DLD1 (cell line): Measurements from ENCODE around the gene GAB2.

Experiments
- in situ Hi-C: cut with HindIII; loops from 2 replicates; pipeline ENCODE4 v1.10.0; 2017; ENCODE audit warnings: low sequenced_read_pairs

GAB2 gene

DNA sequence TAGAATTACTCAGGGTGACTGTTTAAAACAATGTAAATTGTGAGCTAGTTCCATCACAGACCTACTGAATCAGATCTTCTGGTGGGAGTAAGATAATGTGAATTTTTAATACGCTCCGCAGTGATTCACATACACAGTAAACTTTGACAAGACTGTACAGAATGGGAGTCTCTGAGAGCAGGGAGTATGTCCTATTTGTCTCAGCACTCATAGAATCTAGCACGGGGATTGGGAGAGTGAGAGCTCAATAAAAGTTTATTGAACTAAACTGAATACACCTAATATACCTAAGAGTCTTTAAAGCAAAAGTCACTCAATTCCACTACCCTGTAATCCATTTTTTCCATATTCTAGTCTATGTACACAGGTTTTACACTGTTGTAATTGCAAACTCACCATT lies 11.2 kb upstream of the GAB2 start:
- in situ Hi-C loops, result no loop called here

DNA sequence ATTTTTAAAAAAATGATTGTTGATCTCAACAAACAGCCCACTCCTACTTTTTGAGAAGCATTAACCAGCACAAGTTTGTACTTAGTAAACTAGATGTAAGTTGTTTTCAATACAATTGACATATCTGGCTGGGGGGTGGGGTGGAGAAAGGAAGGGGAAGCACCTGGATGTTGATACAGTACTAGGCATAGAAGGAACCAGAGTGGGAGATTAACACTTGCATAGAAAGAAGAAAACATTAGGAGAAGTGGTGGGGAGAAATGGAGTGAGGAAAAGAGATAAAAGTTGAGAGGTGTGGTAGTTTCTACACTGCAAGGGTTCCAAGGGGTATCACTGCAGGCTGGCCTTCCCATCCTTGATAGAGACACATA lies 10.6 kb upstream of the GAB2 start:
- in situ Hi-C loops, result no loop called here

DNA sequence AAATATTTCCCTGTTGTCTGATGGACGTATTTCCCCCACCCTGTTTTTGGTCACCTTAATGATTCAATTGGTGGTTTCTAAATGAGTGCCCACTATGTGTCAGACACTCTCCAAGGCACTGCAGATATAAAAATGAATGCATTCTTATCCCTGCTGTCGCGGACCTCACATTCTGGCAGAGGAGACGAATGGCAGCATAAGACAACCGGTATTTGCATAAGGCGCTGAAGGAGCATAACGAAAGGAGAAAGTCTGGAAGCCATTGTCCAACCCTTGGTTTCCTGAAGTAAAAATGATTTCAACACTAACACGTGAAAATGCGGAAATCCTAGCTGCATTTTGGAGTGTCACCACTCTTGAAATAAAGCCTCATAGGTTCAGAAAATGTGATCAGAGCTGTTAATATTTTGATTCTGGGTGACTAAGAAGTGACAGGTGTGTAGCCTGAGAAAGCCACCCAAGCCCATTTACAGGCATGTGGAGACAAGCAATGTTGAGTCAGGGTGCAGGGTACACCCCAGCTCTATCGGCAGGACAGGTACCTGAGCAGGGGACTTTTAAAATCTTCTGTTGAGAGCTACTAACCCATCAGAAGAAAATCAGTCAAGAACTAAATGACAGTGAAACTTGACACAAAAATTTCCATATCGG lies 10.1 kb upstream of the GAB2 start:
- in situ Hi-C loops, result no loop called here

DNA sequence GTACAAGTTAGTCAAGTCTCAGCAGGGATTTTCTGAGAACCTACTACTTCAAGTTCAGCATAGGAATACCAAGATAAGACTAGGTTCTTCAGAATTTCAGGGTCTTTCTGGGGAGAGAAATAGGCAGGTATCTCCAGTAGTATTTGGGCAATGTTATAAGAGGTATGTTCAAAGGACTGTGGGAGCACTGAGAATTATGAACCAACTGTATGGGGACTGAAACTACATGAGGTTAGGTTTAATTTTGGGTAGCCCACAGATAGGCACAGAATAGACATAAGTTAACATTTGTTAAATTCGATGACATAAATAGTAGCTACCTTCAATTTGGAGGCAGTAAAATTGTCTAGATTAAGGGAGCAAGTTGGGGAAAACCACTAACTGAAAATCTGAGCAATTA lies 9.2 kb upstream of the GAB2 start:
- in situ Hi-C loops, result no loop called here

DNA sequence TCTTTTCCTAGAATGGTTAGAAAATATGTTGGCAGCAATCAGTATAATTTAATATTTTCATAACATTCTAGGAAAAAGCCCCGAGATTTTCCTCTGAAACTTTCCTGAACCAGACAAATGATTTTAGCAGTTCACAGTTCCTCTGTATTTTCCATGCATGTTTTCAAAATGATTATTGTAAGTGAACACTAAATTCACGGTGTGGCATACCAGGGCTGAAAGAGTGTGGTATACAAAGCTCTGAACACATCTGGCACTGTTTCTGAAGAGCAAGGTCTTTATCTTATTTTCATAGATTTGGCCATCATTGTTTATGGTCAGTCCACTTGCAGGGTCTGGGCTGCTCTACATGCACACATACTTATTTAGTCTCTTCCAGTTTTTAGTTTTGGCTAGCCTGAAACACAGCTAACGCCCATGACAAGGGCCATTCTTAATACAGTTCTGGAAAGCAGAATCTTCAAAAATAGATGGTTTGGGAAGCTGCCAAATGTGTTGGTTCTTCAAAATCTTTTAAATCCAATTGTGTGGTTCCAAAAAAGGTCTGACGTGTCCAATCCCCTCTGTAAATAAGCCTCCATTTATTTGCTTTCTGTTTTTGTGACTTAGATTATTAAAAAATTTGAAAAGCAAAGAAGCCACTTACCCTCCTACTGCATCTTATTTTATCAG lies 7.9 kb upstream of the GAB2 start:
- in situ Hi-C loops, result no loop called here

DNA sequence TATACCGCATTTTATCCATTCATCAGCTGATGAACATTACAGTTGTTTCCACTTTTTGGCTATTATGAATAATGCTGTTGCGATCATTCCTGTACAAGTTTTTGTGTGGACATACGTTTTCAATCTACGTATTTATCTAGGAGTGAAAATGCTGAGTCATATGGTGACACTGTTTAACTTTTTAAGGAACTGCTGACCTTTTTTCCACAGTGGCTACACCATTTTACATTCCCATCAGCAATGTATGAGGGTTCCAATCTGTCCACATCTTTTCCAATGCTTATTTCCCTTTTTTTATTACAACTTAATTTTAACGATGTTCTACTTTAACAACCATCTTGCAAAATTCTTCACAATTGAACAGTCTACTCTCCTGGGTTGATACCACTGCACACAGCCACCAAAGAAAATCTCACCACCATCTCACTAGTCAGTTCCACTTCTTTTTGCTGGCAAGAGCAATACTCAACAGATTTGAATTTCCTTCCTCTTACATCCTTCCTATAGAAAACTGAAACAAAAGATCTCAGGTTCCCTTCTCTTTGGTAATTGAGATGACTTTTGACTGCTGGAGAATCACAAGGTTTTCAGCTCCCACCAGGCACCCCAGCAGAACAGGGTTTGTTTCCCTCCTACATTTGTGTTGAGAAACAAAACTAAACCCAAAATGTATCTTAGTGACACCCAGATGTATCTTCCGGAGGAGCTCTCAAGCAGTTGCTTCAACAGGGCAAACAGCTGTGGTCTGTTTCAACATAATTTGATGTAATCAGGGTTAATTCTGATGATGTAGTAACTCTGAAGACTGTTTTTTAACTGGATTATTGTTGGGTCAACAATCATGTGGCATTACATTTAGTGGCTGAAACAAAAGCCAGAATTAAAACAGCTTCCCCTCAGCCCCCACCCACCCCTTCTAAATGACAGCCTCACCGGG lies 7.0 kb upstream of the GAB2 start:
- in situ Hi-C loops, result no loop called here

DNA sequence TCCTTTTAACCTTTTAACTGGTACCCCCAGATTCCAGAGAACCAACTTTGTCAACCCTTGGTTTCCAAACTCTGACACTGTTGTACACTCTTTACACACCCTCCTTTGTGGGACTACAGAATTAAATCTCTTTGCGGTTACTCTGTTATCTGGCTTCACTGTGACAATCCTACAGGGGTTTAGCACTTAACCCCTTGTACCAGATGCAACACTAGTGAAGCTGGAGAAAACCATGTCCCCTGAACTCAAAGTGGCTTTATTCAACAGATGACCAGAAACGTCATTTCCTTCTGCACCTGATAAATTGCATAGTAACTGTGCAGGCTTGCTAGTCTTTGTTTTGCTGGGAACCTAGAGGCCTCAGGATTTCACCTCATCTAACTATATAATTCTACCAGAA lies 5.6 kb upstream of the GAB2 start:
- in situ Hi-C loops, result no loop called here

DNA sequence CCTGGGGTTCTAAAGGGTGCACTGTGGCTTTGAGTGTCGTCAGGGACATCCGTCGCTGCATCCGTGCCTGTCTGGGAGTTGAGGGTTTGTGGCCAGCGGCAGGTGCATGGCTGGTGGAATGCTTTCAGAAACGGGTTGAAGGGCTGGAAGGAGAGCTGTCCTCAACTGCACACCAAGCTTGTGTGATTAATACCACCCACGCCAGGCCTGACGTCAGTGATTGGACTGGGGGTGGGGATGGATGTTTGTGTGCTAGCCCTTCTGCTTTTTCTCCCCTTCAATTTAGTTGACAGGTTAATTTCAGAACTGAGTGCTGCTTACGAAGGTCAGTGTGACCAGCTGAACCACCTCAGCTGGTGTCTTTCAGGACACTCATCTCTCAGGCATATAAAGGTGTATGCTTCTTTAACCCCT lies 3.2 kb upstream of the GAB2 start:
- in situ Hi-C loops, result no loop called here

DNA sequence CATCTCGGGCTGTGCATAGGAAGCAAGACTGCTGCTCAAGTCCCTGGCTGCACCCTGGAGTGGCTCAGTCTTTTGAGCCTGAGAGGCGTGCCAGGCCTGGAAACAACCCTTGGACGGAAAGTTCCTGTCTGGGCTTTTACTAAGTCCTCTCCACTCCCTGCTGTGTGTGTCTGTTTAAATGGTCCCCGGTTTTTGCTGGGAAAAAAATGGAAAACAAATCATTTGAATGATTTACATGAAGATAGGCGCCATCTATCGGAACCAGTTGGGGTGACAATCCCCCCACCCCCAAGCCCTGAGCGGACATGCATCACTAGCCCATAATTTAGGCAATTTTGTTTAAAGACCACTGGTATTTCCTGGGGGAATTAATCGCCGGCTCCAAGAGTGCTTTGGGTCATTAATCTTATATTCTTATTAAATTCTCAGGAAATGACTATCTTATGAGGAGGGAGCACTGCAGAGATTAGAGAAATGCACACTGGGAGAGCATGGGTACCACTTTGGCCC lies 2.7 kb upstream of the GAB2 start:
- in situ Hi-C loops, result no loop called here

DNA sequence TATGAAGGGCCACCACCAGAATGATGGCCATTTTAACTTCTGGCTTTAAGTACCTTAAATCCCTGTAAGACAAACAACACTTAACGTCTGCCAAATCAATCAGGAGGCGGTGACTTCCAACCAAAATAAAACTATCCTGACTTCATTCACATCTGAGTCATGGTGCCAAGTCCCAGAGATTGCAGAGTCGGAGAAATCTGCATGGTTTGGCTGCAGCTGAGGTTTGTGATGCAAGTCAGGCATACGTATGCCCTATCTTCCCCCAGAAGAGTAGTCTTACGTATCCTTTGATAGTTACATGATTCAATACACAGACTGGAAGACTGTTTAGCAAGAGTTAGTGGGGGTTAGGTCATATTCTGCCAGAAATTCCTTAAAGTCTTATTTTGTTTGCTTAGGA lies 1.7 kb upstream of the GAB2 start:
- in situ Hi-C loops, result no loop called here

DNA sequence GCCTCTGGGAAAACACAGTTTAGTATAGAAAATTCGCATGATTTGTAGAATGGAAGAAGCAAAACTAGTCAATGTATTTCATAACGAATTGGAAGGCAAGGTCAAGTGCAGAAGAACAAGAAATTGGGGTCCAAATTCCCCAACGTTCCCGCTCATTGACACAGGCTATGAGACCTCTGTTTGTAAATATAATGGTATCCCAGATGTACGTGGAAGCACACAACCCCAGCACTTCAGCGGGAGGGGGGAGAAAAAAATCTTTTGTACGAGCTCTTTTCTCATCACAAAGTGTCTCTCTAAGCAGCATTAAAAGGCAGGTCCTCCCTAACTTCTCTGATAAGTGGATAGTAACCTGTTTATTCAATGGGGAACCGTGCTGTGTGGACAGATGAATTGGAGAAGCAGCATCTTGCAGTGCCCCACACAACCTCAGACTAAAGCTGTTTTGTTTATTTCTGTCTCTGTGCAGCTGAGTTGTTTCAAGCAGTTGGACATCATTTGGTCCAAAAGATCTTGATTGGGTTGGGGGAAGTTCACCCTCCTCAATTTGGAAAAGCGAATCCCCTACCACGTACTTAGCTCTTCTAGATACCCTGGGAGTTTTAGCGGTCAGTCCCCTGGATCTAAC lies 1.1 kb upstream of the GAB2 start:
- in situ Hi-C loops, result no loop called here

DNA sequence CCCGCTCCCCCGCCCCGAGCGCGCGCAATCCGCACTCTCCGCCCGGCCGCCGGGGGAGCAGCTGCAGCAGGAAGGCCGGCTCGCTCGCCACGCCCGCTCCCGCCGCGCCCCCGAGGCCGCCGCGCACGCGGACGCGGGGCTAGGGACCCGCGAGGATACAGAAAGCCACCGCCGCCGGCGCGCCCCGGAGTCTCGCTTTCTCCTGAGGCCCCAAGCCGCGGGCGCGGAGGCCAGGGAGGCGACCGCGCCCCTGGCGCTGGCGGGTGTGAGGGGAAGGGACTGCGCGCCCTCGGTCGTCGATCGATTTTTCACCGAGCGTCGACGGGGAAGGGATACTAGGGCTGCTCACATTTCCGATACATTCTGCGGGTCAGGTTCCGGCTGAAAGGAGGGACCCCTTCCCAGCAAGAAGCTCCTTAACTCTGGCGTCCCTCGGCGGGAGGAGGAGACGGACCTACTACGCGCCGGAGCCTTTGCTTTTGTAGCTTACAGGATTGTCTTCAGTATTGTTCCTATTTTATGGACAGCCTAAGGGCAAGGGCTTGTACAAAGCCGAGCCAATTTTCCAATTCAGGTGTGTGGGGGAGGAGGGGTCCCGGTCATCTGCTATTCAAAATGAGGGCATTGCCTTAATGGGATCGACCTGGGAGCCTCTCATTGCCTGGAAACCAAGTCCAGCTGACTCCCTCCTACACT lies 416 bp upstream of the GAB2 start:
- in situ Hi-C loops, result no loop called here

DNA sequence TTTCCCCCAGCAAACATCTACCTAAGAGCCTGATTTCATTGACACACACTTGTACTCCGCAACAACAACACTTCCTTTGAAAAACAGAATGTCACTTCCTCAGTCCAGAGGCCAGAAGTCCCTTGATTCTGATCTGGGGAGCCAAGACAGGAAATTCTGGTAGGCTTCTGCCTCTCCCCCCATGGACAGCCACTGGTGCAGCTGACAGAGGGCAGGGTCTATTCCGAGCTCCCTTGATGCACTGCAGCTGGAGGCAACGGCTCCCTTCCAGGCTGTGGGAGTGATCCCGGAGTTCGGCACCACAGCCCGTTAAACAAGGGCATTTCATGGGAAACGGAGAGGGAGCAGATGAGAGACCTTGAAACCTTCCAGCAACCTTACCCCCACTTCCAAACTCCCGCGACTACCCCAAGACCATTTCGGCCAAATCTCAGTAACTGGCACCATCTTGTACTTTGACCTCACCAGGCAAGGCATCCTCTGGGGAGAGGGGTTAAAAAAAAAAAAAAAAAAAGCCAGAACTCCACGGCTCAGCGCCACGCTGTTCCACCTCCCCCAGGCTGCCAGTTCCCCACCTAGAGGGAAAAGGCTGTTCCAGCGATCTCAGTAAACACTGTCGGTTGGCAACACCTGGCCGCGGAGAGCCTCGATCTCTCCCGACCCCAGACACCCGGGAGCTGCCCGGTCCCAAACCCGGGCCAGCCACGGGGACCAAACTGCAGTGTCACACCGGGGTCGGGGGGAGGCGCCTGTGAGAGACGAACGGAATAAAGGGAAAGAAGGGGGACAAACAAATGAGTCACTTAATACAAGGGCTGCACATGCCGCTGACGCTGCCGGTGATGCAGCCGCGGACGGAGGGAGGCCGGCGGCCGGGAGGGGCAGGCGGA lies 1.1 kb downstream of the GAB2 start:
- in situ Hi-C loops, result no loop called here

DNA sequence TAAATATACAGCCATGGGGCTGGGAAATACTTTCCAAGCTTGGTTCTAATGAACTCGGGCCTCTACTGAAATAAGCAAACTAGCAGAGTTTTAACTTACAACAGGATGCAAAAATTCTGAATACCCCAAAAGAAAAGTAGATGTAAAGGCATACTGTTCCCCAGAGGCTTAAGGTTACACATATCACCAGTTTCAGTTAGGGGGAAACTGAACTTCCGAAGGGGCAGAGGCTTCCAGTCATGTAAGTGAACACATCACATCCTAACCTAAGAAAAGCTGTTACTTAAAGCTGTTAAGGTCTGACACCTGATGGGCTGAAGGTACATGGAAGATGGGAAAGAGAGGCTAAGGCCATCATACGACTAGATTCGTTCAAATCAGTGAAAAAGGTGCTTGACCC lies 2.3 kb downstream of the GAB2 start:
- in situ Hi-C loops, result no loop called here

DNA sequence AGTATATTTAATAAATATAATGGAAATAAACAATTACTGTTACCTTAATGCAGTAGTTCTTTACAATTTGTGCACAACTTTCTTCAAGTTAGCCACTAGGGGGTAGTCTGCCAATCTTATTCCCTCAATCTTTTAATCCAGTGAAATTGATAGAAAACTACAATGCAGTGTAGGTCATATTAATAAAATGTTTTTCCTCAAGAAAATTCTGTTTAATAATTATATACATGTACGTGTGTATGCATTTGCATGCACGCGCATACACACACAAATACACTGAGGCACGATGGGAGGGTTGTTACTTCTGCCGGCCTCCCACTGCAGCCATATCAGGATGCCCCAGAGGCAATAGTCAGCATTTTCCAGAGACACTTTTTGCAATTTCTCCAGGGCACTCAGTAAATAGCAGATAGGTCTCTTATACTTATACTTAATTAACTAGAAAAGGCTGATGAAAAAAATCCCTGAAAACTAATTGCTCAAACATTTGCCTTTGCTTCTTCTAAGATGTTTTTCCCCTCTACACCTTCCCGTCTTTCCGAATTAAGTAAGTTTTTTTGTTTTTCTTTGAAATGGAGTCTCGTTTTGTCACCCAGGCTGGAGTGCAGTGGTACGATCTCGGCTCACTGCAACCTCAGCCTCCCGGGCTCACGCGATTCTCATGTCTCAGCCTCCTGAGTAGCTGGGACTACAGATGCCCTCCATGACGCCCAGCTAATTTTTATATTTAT lies 3.1 kb downstream of the GAB2 start:
- in situ Hi-C loops, result no loop called here

DNA sequence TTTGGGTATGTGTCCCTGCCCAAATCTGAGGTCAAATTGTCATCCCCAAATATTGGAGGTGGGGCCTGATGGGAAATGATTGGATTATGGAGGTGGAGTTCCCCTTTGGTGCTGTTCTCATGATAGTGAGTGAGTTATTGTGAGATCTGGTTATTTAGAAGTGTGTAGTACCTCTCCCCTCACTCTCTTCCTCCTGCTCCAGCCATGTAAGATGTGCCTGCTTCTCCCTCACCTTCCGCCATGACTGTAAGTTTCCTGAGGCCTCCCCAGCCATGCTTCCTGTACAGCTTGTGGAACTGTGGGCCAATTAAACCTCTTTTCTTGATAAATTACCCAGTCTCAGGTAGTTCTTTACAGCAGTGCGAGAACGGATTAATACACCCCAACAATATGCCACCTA lies 9.0 kb downstream of the GAB2 start:
- in situ Hi-C loops, result no loop called here

DNA sequence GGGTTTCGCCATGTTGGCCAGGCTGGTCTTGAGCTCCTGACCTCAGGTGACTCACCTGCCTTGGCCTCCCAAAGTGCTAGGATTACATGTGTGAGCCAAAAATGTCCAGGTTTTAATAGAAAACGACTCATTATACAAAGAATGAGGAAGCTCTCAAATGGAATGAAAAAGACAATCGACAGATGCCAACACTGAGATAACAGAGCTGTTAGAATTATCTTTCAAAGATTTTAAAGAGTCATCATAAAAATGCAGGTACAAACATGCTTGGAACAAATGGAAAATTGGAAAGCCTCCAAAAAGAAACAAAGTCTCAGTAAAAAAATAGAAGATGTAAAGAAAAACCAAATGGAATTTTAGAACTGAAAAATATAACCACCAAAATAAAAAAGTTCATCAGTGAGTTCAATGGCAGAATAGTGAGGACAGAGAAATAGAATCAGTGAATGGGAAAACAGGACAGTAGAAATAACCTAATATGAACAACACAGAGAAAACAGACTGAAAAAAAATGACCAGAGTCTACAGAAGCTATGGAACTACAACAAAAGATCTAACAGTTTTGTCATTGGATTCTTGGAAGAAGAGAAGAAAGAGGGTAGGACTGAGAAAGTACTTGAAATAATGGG lies 10.9 kb downstream of the GAB2 start:
- in situ Hi-C loops, result no loop called here

DNA sequence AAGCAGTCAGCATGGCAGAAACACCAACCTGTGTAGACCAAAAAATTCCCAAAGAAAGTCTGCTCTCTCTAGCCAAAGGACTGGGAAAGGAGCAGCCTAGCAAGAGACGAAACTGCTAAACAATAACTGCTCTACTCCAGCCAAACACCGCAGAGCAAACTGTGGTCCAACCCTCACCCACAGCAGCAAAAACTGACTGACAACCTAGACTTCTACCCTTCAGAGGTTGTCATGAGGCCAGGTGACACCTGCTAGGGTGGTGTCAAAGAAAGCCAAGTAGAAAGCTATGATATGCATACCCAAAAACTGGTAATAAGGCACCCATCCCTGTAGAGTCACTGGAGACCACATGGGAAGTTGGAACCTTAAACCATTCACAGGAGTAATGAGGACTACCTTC lies 11.8 kb downstream of the GAB2 start:
- in situ Hi-C loops, result no loop called here

DNA sequence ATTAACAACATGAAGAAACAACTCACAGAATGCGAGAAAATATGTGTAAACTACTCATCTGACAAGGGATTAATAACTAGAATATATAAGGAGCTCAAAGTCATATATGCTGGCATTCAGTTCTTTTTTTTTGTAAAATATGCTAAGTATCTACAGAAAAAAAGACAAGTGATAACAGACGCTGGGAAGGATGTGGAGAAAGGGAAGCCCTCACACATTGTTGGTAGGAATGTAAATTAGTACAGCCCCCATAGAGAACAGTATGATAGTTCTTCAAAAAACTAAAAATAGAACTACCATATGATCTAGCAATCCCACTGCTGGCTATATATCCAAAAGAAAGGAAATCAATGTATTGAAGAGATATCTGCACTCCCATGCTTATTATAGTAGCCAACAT lies 13.8 kb downstream of the GAB2 start:
- in situ Hi-C loops, result no loop called here
